GM18868 (cell line): ENCODE data around the gene PSTPIP1.

ENCODE experiments used
- ATAC-seq: cut with Tn5 transposase; IDR thresholded peaks from one replicate; pipeline ENCODE4 v1.9.1; 2021; ENCODE audit warnings: mild to moderate bottlenecking, moderate library complexity; ENCODE audit not compliant: unreplicated experiment

The PSTPIP1 gene

DNA sequence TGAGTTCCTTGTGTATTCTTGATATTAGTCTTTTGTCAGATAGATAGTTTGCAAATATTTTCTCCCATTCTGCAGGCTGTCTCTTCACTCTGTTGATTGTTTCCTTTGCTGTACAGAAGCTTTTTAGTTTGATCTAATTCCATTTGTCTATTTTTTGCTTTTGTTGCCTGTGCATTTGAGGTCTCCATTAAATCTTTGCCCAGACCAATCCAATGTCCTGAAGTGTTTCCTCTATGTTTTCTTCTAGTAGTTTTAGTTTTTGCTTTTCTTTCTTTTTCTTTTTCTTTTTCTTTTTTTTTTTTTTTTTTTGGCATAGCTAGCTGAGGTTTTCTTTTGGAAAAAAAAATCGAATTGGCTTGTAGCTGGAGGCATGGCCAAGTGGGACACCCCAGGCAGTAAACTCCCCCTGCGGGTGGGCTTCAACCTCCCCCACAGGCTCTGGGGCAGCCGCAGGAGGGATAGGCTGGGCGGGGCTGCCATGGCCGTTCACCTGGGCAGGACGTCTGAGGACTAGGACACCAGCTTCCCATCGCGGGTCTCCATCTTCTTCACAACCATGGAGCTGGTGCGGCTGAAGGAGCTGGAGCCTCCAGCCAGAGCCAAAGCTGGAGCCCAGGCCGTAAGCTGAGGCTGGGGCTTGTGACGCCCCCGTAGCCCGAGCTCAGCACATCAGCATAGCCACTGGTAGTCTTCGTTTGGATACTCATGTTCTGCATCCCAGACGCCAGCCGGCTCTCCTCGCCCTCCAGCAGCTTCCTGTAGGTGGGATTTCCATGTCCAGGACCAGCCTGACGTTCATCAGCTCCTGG, 16.2 kb upstream of the PSTPIP1 start:
- no peak for ATAC-seq

- no peak for ATAC-seq
Observed at GRCh38 chr15:76979331-76979925, 15.5 kb upstream of the PSTPIP1 start.

- ATAC-seq, result no peak
Observed at GRCh38 chr15:76979996-76980520, 14.9 kb upstream of the PSTPIP1 start.

GRCh38 chr15:76982356-76982755, 12.6 kb upstream of the PSTPIP1 start:
- ATAC-seq, result no peak

- no peak for ATAC-seq
Observed at GRCh38 chr15:76982756-76983155, 12.2 kb upstream of the PSTPIP1 start.

GRCh38 chr15:76983590-76984375, 11.1 kb upstream of the PSTPIP1 start:
- no peak for ATAC-seq

DNA sequence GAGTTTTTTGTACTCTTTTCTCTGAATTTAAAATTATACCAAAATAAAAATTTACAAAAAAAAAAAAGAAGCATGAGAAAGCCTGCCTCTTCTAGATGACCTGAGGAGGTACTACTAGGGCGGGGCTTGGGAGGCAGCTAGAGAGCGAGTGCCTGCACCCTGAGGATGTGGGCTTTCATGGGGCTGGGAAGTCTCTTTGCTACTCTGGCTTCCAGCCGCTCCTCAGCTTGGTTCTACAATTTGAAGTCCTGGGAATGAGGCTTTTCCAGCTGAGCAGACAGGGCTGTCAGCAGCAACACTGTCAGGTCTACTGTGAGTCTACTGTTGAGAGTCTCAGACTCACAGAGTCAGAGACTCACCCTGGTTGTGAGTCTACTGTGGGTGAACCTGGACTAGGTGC, 8.2 kb upstream of the PSTPIP1 start:
- ATAC-seq, result no peak

DNA sequence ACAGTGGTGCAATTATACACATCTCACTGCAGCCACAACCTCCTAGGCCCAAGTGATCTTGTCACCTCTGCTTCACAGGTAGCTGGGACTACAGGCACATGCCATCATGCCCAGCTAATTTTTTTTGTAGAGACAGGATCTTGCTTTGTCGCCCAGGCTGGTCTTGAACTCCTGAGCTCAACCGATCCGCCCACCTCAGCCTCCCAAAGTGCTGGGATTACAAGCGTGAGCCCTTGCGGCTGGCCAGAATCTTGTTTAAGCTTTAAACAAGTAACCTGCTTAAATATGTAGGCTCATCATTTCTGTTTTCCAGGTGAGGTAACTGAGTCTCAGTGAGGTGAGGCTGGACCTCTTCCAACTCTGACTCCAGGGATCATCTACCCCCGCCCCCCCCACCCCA, 7.7 kb upstream of the PSTPIP1 start:
- no peak for ATAC-seq

GRCh38 chr15:76987896-76988860, 6.7 kb upstream of the PSTPIP1 start:
- ATAC-seq, result peak; percentile 80

- peak; percentile 7 for ATAC-seq
Observed at GRCh38 chr15:76988867-76989780, 5.8 kb upstream of the PSTPIP1 start.

GRCh38 chr15:76991048-76991447, 3.9 kb upstream of the PSTPIP1 start:
- ATAC-seq, result no peak

GRCh38 chr15:76991741-76992645, 2.9 kb upstream of the PSTPIP1 start:
- ATAC-seq, result no peak

GRCh38 chr15:76993114-76993725, 1.7 kb upstream of the PSTPIP1 start:
- ATAC-seq, result no peak

- ATAC-seq, result no peak
Observed at GRCh38 chr15:76994001-76994400, 925 bp upstream of the PSTPIP1 start.

DNA sequence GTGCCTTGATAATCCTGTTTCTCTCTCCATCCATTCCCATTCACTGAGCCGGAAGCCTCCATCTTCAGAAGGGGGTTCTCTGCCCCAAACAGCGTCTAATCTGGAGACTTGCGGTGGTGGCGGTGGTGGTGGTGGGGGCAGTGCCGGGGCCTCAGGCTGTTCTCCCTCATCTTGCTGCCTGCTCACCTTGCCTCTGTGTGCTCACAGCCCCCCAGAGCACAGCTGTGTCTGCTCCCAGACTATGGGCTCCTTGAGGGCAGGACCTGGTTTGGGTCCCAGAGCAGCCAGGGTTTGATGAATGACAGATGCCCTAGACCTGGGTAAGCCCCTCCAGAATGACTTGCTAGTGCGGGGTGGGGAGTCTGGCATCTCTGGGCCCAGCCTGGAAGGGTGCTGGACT, 430 bp upstream of the PSTPIP1 start:
- ATAC-seq, result no peak

DNA sequence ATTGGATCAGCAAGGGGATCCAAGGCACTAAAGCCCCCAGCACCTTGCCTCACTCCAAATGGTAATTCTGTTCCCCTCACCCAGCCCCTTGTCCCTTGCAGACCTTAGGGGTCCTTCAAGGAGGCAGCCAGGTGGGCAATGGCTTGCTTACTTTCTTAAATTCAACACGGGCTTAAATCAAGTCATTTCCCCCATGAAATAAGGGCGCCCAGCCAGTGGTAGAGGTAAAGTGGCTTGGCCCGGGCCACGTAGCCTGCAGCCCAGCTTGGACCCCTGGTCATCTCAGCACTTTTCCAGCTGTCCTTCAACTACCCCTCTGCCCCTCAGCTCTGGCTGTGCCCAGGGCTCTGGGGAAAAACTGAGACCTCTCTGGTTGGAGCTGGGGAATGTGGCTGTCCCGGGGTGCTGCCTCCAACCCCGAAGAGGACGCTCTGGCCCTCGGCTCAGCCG, 1.2 kb downstream of the PSTPIP1 start:
- ATAC-seq, result no peak

- no peak for ATAC-seq
Observed at GRCh38 chr15:76996526-76997401, 1.8 kb downstream of the PSTPIP1 start.
